Activated CD4-positive, CD25-positive, alpha-beta regulatory T cell treated with anti-CD3 and anti-CD28 coated beads, Interleukin-2, amount 50 U/mL, for 16 hours (primary cell): Measurements from ENCODE around the gene CALML3.

Experiments used
- DNase-seq: peaks from one replicate; pipeline ENCODE4 v3.0.0-alpha.2; 2020; ENCODE audit warnings: low read depth, low spot score

The CALML3 gene

GRCh38 chr10:5538892-5539651 is 14.3 kb downstream of the CALML3 start:
- DNase-seq: no peak

- DNase-seq: no peak
These were observed 15.3 kb downstream of the CALML3 start for GRCh38 chr10:5540080-5540479.

- no peak for DNase-seq
These were observed 16.1 kb downstream of the CALML3 start for GRCh38 chr10:5540891-5541290.

- DNase-seq: no peak
These were observed 17.3 kb downstream of the CALML3 start for GRCh38 chr10:5542100-5542499.

GRCh38 chr10:5543623-5544022 is 18.9 kb downstream of the CALML3 start:
- no peak for DNase-seq

- DNase-seq: no peak
These were observed 19.6 kb downstream of the CALML3 start for GRCh38 chr10:5544216-5544805.

GRCh38 chr10:5545011-5545410 is 20.2 kb downstream of the CALML3 start:
- DNase-seq: no peak

GRCh38 chr10:5545426-5545777 is 20.6 kb downstream of the CALML3 start:
- DNase-seq: no peak

- no peak for DNase-seq
These were observed 21.3 kb downstream of the CALML3 start for GRCh38 chr10:5545778-5546710.

- DNase-seq: no peak
These were observed 22.3 kb downstream of the CALML3 start for GRCh38 chr10:5546891-5547680.

GRCh38 chr10:5547681-5547930 is 22.8 kb downstream of the CALML3 start:
- DNase-seq: no peak

GRCh38 chr10:5547931-5548660 is 23.3 kb downstream of the CALML3 start:
- no peak for DNase-seq

- no peak for DNase-seq
These were observed 24.9 kb downstream of the CALML3 start for GRCh38 chr10:5549462-5550249.

GRCh38 chr10:5550250-5550545 is 25.4 kb downstream of the CALML3 start:
- DNase-seq: no peak

- DNase-seq: no peak
These were observed 26.1 kb downstream of the CALML3 start for GRCh38 chr10:5550621-5551530.

- DNase-seq: no peak
These were observed 27.0 kb downstream of the CALML3 start for GRCh38 chr10:5551531-5552375.

GRCh38 chr10:5552376-5553321 is 27.9 kb downstream of the CALML3 start:
- DNase-seq: no peak
